Measurements from ENCODE around the gene ITGB2.

ITGB2 gene

GRCh38 chr21:44840771-44841170 lies 79.9 kb downstream of the ITGB2 start:
- TF ChIP-seq CTCF (IDR thresholded peaks at IDR 0.05; ENCODE audit: poor library complexity, severe bottlenecking), result no peak
- Histone ChIP-seq H3K9me3 (ENCODE audit: severe bottlenecking) (no peaks in the 10 kb centered on the region), H3K27me3 (ENCODE audit: insufficient read depth, poor library complexity, severe bottlenecking) (no peaks in the 10 kb centered on the region), H3K4me3 (ENCODE audit: severe bottlenecking) (no peak overlapping the region), H3K27ac (ENCODE audit: poor library complexity, severe bottlenecking) (no peak overlapping the region), H3K4me1 (ENCODE audit: insufficient read depth, poor library complexity, severe bottlenecking) (no peaks in the 10 kb centered on the region), H3K36me3 (ENCODE audit: low read depth) (no peaks in the 10 kb centered on the region)
- no peak for ATAC-seq (ENCODE audit: low read depth)
- no peak for DNase-seq (ENCODE audit: low spot score)

- no peak overlapping the region for H3K4me3 ChIP-seq (ENCODE audit: severe bottlenecking)
- no peaks in the 10 kb centered on the region for H3K36me3 ChIP-seq (ENCODE audit: low read depth)
- ATAC-seq (ENCODE audit: low read depth) (no peak), DNase-seq (ENCODE audit: low spot score) (no peak)
- TF ChIP-seq CTCF (IDR thresholded peaks at IDR 0.05; ENCODE audit: poor library complexity, severe bottlenecking), result no peak
- H3K9me3 ChIP-seq (ENCODE audit: severe bottlenecking), result no peaks in the 10 kb centered on the region
- no peaks in the 10 kb centered on the region for H3K4me1 ChIP-seq (ENCODE audit: insufficient read depth, poor library complexity, severe bottlenecking)
- H3K27me3 ChIP-seq (ENCODE audit: insufficient read depth, poor library complexity, severe bottlenecking), result no peaks in the 10 kb centered on the region
- no peak overlapping the region for H3K27ac ChIP-seq (ENCODE audit: poor library complexity, severe bottlenecking)
Observed at GRCh38 chr21:44838951-44839350, 81.7 kb downstream of the ITGB2 start.

- no peak overlapping the region for H3K27ac ChIP-seq (ENCODE audit: poor library complexity, severe bottlenecking)
- no peak for DNase-seq (ENCODE audit: low spot score)
- TF ChIP-seq CTCF (IDR thresholded peaks at IDR 0.05; ENCODE audit: poor library complexity, severe bottlenecking), result no peak
- no peak overlapping the region for H3K4me3 ChIP-seq (ENCODE audit: severe bottlenecking)
- no peak for ATAC-seq (ENCODE audit: low read depth)
- no peaks in the 10 kb centered on the region for H3K4me1 ChIP-seq (ENCODE audit: insufficient read depth, poor library complexity, severe bottlenecking)
- no peaks in the 10 kb centered on the region for H3K9me3 ChIP-seq (ENCODE audit: severe bottlenecking)
- H3K36me3 ChIP-seq (ENCODE audit: low read depth), result no peaks in the 10 kb centered on the region
- H3K27me3 ChIP-seq (ENCODE audit: insufficient read depth, poor library complexity, severe bottlenecking), result no peaks in the 10 kb centered on the region
Observed at GRCh38 chr21:44838039-44838895, 82.4 kb downstream of the ITGB2 start.

GRCh38 chr21:44837537-44837936 lies 83.2 kb downstream of the ITGB2 start:
- Histone ChIP-seq H3K9me3 (ENCODE audit: severe bottlenecking) (no peaks in the 10 kb centered on the region), H3K27ac (ENCODE audit: poor library complexity, severe bottlenecking) (no peak overlapping the region), H3K4me1 (ENCODE audit: insufficient read depth, poor library complexity, severe bottlenecking) (no peaks in the 10 kb centered on the region), H3K4me3 (ENCODE audit: severe bottlenecking) (no peak overlapping the region), H3K36me3 (ENCODE audit: low read depth) (no peaks in the 10 kb centered on the region), H3K27me3 (ENCODE audit: insufficient read depth, poor library complexity, severe bottlenecking) (no peaks in the 10 kb centered on the region)
- ATAC-seq (ENCODE audit: low read depth) (no peak), DNase-seq (ENCODE audit: low spot score) (no peak)
- TF ChIP-seq CTCF (IDR thresholded peaks at IDR 0.05; ENCODE audit: poor library complexity, severe bottlenecking), result no peak

All from RWPE2 (cell line).